HepG2 (cell line): ENCODE measurements around the gene ANKRD34C. TPM values are rescaled to one million over a fixed set of nuclear protein-coding genes. Genes with fewer than 3 reads are reported as not detected.
A peak's percentile ranks its signal among the peaks of the same experiment; 100 is the strongest.

Source experiments
- CC2D1A ChIP-seq: sonication (generic); formaldehyde crosslinking; IDR thresholded peaks from 2 replicates; pipeline ENCODE4 v1.8.1; 2023; ENCODE audit warnings: mild to moderate bottlenecking, missing genetic modification reagents
- CENPBD1 ChIP-seq: sonication (generic); formaldehyde crosslinking; IDR thresholded peaks from 2 replicates; pipeline ENCODE4 v1.8.0; 2022; ENCODE audit warnings: missing genetic modification reagents, low read depth, mild to moderate bottlenecking, borderline replicate concordance
- FOSL2 ChIP-seq: sonication (generic); formaldehyde crosslinking; IDR thresholded peaks from 2 replicates; pipeline ENCODE4 v1.4.0; 2020; ENCODE audit warnings: missing genetic modification reagents
- FOXA1 ChIP-seq, 2 experiments: fragments of 450-650 bp in 1 of 2; sonication (generic) in 1 of 2; formaldehyde crosslinking in 1 of 2; IDR thresholded peaks; 2 replicates each; pipeline versions ENCODE4 v1.4.0 to v1.6.1; 2016 to 2020; ENCODE audit warnings: missing genetic modification reagents in 1 of 2
- HOXA9 ChIP-seq: sonication (generic); formaldehyde crosslinking; IDR thresholded peaks from 2 replicates; pipeline ENCODE4 v1.8.1; 2022; ENCODE audit warnings: missing genetic modification reagents, mild to moderate bottlenecking, moderate library complexity, borderline replicate concordance
- KMT2A ChIP-seq: sonication (generic); formaldehyde crosslinking; IDR thresholded peaks from 2 replicates; pipeline ENCODE4 v1.4.0; 2020; ENCODE audit warnings: missing genetic modification reagents
- MED1 ChIP-seq: sonication (generic); formaldehyde crosslinking; IDR thresholded peaks from 2 replicates; pipeline ENCODE4 v1.4.0; 2020; ENCODE audit warnings: missing genetic modification reagents
- NR2C2 ChIP-seq: sonication (generic); formaldehyde crosslinking; IDR thresholded peaks from 2 replicates; pipeline ENCODE4 v1.4.0; 2020; ENCODE audit warnings: missing genetic modification reagents, mild to moderate bottlenecking, moderate library complexity, borderline replicate concordance
- RARA ChIP-seq: IDR thresholded peaks from 2 replicates; pipeline ENCODE4 v1.6.1; 2016; ENCODE audit warnings: missing genetic modification reagents, missing compliant biosample characterization
- SKI ChIP-seq: fragments of 450-650 bp; IDR thresholded peaks from one replicate; pipeline ENCODE4 v1.6.1; 2018; ENCODE audit warnings: mild to moderate bottlenecking; ENCODE audit not compliant: partially characterized antibody
- TMF1 ChIP-seq: sonication (generic); formaldehyde crosslinking; IDR thresholded peaks from 2 replicates; pipeline ENCODE4 v1.8.1; 2022; ENCODE audit warnings: low read depth, missing genetic modification reagents
- ZBTB33 ChIP-seq: sonication (generic); formaldehyde crosslinking; IDR thresholded peaks from 2 replicates; pipeline ENCODE4 v1.4.0; 2020; ENCODE audit warnings: missing genetic modification reagents
- ZFP91 ChIP-seq: sonication (generic); formaldehyde crosslinking; IDR thresholded peaks from 2 replicates; pipeline ENCODE4 v1.9.0; 2022; ENCODE audit warnings: missing genetic modification reagents, mild to moderate bottlenecking, borderline replicate concordance
- ZNF124 ChIP-seq: sonication (generic); formaldehyde crosslinking; IDR thresholded peaks from 2 replicates; pipeline ENCODE4 v1.4.0; 2020; ENCODE audit warnings: missing genetic modification reagents
- ZNF232 ChIP-seq: sonication (generic); formaldehyde crosslinking; IDR thresholded peaks from 2 replicates; pipeline ENCODE4 v1.4.0; 2020; ENCODE audit warnings: missing genetic modification reagents, borderline replicate concordance
- ZNF234 ChIP-seq: sonication (generic); formaldehyde crosslinking; conservative IDR thresholded peaks from 2 replicates; pipeline ENCODE4 v1.5.1; 2020; ENCODE audit warnings: mild to moderate bottlenecking, missing genetic modification reagents
- ZNF546 ChIP-seq: sonication (generic); formaldehyde crosslinking; conservative IDR thresholded peaks from 2 replicates; pipeline ENCODE4 v1.8.1; 2023; ENCODE audit warnings: mild to moderate bottlenecking, missing genetic modification reagents
- ZNF562 ChIP-seq: sonication (generic); formaldehyde crosslinking; IDR thresholded peaks from 2 replicates; pipeline ENCODE4 v1.8.0; 2022; ENCODE audit warnings: missing genetic modification reagents, borderline replicate concordance
- ZNF580 ChIP-seq: IDR thresholded peaks from 2 replicates; pipeline ENCODE4 v1.6.1; 2016; ENCODE audit warnings: low read depth, borderline replicate concordance
- ZNF607 ChIP-seq: sonication (generic); formaldehyde crosslinking; IDR thresholded peaks from 2 replicates; pipeline ENCODE4 v1.5.1; 2020; ENCODE audit warnings: missing genetic modification reagents, mild to moderate bottlenecking, borderline replicate concordance
- ZNF788 ChIP-seq: sonication (generic); formaldehyde crosslinking; IDR thresholded peaks from 2 replicates; pipeline ENCODE4 v1.5.0; 2020; ENCODE audit warnings: mild to moderate bottlenecking, missing genetic modification reagents, borderline replicate concordance
- ZNF883 ChIP-seq: sonication (generic); formaldehyde crosslinking; IDR thresholded peaks from 2 replicates; pipeline ENCODE4 v1.5.1; 2020; ENCODE audit warnings: mild to moderate bottlenecking, missing genetic modification reagents; ENCODE audit errors: not compliant biosample characterization
- ZSCAN21 ChIP-seq: sonication (generic); formaldehyde crosslinking; IDR thresholded peaks from 2 replicates; pipeline ENCODE4 v1.8.0; 2022; ENCODE audit warnings: mild to moderate bottlenecking, missing genetic modification reagents, moderate library complexity, borderline replicate concordance
- ZSCAN29 ChIP-seq: sonication (generic); formaldehyde crosslinking; conservative IDR thresholded peaks from 2 replicates; pipeline ENCODE4 v1.4.0; 2020; ENCODE audit warnings: mild to moderate bottlenecking, missing genetic modification reagents
- polyA plus RNA-seq, 8 experiments: library from polyadenylated mRNA; depleted of rRNA in 3 of 8; stranded (reverse) in 7 of 8; unstranded in 1 of 8; fragments of >200 nt; fragmentation: Illumina TruSeq in 4 of 8; extraction: Trizol in 4 of 8; gene quantifications; 2 replicates each; pipeline versions ENCODE4 v1.2.1 to v1.2.3, GENCODE V29; 2011 to 2016; ENCODE audit warnings: low read depth in 4 of 8, missing spikeins in 1 of 8, mixed read lengths in 1 of 8; ENCODE audit not compliant: insufficient read depth in 1 of 8
- total RNA-seq, 5 experiments: library from RNA; depleted of rRNA; stranded (reverse); fragments of >200 nt; fragmentation: Illumina TruSeq; extraction: Trizol; gene quantifications; 2 replicates each; pipeline ENCODE4 v1.2.3, GENCODE V29; 2016; ENCODE audit warnings: low read depth in 1 of 5

ANKRD34C gene
- total and polyA plus RNA-seq, 2 of the 13 experiments (the other 11 are each of a cell fraction or from before 2014, with no cell fraction given), result not detected

GRCh38 chr15:79310985-79311900 lies 28.7 kb downstream of the ANKRD34C start, which contains the start of gene TMED3 (continued):
- TF ChIP-seq SKI, result peak; percentile 29
- TF ChIP-seq ZNF546 (CRISPR knock-in tag), result peak; percentile 62; the same call in 1 of the 2 replicates
- peak; percentile 30 for TF ChIP-seq FOSL2 (CRISPR knock-in tag)
- no peak for TF ChIP-seq ZNF562 (CRISPR knock-in tag)
- TF ChIP-seq RARA (CRISPR knock-in tag), result 0 out of 2 replicates have a peak, but pooled peaks have one; percentile 21
- peak; percentile 69 for TF ChIP-seq MED1
- TF ChIP-seq FOXA1 (IDR thresholded peaks at IDR 0.05), result no peak
- TF ChIP-seq FOXA1 (CRISPR knock-in tag; IDR thresholded peaks at IDR 0.05), result no peak
- TF ChIP-seq ZNF607 (CRISPR knock-in tag), result peak; percentile 83
- TF ChIP-seq ZNF580 (CRISPR knock-in tag), result peak; percentile 46; the same call in 1 of the 2 replicates
- TF ChIP-seq ZFP91, result peak; percentile 65; the same call in 1 of the 2 replicates
- peak; percentile 52 for TF ChIP-seq NR2C2 (CRISPR knock-in tag)
- no peak for TF ChIP-seq CC2D1A (CRISPR knock-in tag)
- 0 out of 2 replicates have a peak, but pooled peaks have one; percentile 68 for TF ChIP-seq ZSCAN29
- peak; percentile 91 for TF ChIP-seq KMT2A
- TF ChIP-seq ZNF788 (CRISPR knock-in tag), result peak; percentile 81; the same call in 1 of the 2 replicates
- 0 out of 2 replicates have a peak, but pooled peaks have one; percentile 19 for TF ChIP-seq ZNF124 (CRISPR knock-in tag)
- TF ChIP-seq ZNF883 (CRISPR knock-in tag), result peak; percentile 87
- TF ChIP-seq ZNF234 (CRISPR knock-in tag), result 0 out of 2 replicates have a peak, but pooled peaks have one; percentile 79
- no peak for TF ChIP-seq HOXA9
- TF ChIP-seq ZNF232 (CRISPR knock-in tag), result no peak; the same call in 1 of the 2 replicates
- peak; percentile 60; the same call in 1 of the 2 replicates for TF ChIP-seq ZSCAN21
- TF ChIP-seq ZBTB33 (CRISPR knock-in tag), result peak; percentile 14; the same call in 1 of the 2 replicates
- peak; percentile 40; the same call in 1 of the 2 replicates for TF ChIP-seq TMF1 (CRISPR knock-in tag)
- TF ChIP-seq CENPBD1, result no peak
